ENCODE results near the gene FHOD3. TPM values are rescaled to one million over a fixed set of nuclear protein-coding genes. Genes with fewer than 3 reads are reported as not detected.

The FHOD3 gene
- total and polyA plus RNA-seq, 2 experiments from 2014 or later = 2.7 to 8.7 TPM

DNA sequence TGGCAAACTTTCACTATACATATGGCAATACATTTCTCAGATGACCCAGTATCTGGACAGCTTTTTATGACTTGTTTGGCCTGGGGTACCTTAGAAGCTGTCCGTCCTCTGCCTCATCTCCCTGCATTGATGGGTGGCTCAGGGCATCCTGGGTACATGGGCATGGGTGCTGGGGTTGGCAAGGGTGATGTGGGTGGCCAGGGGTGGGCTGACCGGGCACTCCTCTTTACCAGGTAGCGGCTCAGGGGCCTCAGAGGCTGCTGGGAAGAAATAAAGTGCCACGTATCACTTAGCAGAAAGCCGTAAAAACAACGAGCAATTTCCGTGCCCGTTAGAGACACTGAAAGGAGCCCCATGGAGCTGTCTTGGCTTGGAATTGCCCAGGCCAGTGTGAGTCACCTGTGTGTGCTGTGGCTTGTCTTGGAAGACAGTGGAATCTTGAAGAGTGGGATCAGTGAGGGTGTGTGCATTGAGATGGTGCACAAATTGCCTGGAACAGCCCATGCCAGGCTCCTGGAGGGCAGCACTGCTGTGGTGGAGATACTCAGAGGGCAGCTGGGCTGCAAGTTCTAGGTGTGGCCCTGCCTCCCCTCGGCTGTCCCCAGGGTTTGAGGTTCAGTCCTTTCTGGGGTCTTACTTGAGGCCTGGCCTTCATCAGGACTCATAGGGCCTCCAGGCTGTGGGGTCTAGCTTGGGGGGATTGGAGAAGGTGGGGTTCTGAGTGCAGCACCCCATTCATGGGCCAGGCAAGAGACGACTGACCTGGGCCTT is 88.8 kb downstream of the FHOD3 start:
- H3K4me2 ChIP-seq = no peak overlapping the region
- no peaks in the 10 kb centered on the region; the same call in 1 of the 2 replicates for H4K20me1 ChIP-seq (replicated peaks; ENCODE audit: insufficient read depth)
- Mint-ChIP-seq H3K4me3 (no peak overlapping the region), H3K27ac (no peak overlapping the region), H3K9me3 (no peaks in the 10 kb centered on the region), H3K36me3 (ENCODE audit: low read depth) (no peaks in the 10 kb centered on the region), H3K4me1 (peaks cover 12% of the 10 kb centered on the region), H3K27me3 (ENCODE audit: insufficient read depth, low read depth, poor library complexity) (peaks cover 5% of the 10 kb centered on the region)
- no peak overlapping the region for H3K4me3 ChIP-seq
- H3K27me3 ChIP-seq (ENCODE audit: insufficient read depth) = no peaks in the 10 kb centered on the region
- no peak for ATAC-seq
- no peak for TF ChIP-seq JUNB (IDR thresholded peaks at IDR 0.05; ENCODE audit: unreplicated experiment)
- TF ChIP-seq POLR2AphosphoS5 (IDR thresholded peaks at IDR 0.05; ENCODE audit: low read depth) = no peak
- TF ChIP-seq ZNF462 (CRISPR knock-in tag; IDR thresholded peaks at IDR 0.05) = no peak
- TF ChIP-seq ZNF331 (CRISPR knock-in tag; IDR thresholded peaks at IDR 0.05; ENCODE audit: low read depth) = no peak
- TF ChIP-seq, protein P1, sequence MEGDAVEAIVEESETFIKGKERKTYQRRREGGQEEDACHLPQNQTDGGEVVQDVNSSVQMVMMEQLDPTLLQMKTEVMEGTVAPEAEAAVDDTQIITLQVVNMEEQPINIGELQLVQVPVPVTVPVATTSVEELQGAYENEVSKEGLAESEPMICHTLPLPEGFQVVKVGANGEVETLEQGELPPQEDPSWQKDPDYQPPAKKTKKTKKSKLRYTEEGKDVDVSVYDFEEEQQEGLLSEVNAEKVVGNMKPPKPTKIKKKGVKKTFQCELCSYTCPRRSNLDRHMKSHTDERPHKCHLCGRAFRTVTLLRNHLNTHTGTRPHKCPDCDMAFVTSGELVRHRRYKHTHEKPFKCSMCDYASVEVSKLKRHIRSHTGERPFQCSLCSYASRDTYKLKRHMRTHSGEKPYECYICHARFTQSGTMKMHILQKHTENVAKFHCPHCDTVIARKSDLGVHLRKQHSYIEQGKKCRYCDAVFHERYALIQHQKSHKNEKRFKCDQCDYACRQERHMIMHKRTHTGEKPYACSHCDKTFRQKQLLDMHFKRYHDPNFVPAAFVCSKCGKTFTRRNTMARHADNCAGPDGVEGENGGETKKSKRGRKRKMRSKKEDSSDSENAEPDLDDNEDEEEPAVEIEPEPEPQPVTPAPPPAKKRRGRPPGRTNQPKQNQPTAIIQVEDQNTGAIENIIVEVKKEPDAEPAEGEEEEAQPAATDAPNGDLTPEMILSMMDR (conservative IDR thresholded peaks at IDR 0.05; ENCODE audit: low read depth in 2 of 2) = no peak
- no peak for TF ChIP-seq REST (IDR thresholded peaks at IDR 0.05; ENCODE audit: unreplicated experiment)
- TF ChIP-seq, protein P2, sequence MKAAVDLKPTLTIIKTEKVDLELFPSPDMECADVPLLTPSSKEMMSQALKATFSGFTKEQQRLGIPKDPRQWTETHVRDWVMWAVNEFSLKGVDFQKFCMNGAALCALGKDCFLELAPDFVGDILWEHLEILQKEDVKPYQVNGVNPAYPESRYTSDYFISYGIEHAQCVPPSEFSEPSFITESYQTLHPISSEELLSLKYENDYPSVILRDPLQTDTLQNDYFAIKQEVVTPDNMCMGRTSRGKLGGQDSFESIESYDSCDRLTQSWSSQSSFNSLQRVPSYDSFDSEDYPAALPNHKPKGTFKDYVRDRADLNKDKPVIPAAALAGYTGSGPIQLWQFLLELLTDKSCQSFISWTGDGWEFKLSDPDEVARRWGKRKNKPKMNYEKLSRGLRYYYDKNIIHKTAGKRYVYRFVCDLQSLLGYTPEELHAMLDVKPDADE (IDR thresholded peaks at IDR 0.05) = no peak
- TF ChIP-seq EZH2 (IDR thresholded peaks at IDR 0.05; ENCODE audit: low read depth, unreplicated experiment) = no peak
- TF ChIP-seq CREB1 (CRISPR knock-in tag; IDR thresholded peaks at IDR 0.05; ENCODE audit: low read depth) = no peak
- no peak for TF ChIP-seq STAT1 (IDR thresholded peaks at IDR 0.05; ENCODE audit: unreplicated experiment)
- no peak for TF ChIP-seq EZH2phosphoT487 (IDR thresholded peaks at IDR 0.05; ENCODE audit: unreplicated experiment)
- no peak for TF ChIP-seq ZNF114 (CRISPR knock-in tag; IDR thresholded peaks at IDR 0.05)
- H3K79me2 ChIP-seq (replicated peaks; ENCODE audit: insufficient read depth) = no peaks in the 10 kb centered on the region
- no peak overlapping the region for H2AFZ ChIP-seq
- no peaks in the 10 kb centered on the region for H3F3A ChIP-seq (replicated peaks; ENCODE audit: low read depth)
- H3K9me2 ChIP-seq (ENCODE audit: insufficient read depth) = no peaks in the 10 kb centered on the region
- no peak for DNase-seq (ENCODE audit: low spot score)
- H3K36me3 ChIP-seq (ENCODE audit: insufficient read depth) = no peaks in the 10 kb centered on the region
- no peak overlapping the region for H3K27ac ChIP-seq (ENCODE audit: low read depth)
- H3K4me1 ChIP-seq (ENCODE audit: insufficient read depth) = no peaks in the 10 kb centered on the region
